ENCODE data around the gene MRPS27.

Gene MRPS27

GRCh38 chr5:72319976-72320752 is at the start of gene MRPS27, which contains the start of gene PTCD2:
Gene MRPS27, minus strand, starts transcription at chr5:72320240. Its CDS starts 19 bp downstream, at chr5:72320221.
Gene PTCD2, plus strand, starts transcription at chr5:72320373. Its CDS starts 10 bp downstream, at chr5:72320383.
- DNase-seq: peak; percentile 91

GRCh38 chr5:72369711-72370110 is 49.7 kb upstream of the MRPS27 start:
- DNase-seq: no peak

- no peak for DNase-seq
These were observed 49.3 kb upstream of the MRPS27 start for GRCh38 chr5:72369301-72369700.

GRCh38 chr5:72368271-72368670 is 48.2 kb upstream of the MRPS27 start:
- no peak for DNase-seq

- peak; percentile 11 for DNase-seq
These were observed 46.4 kb upstream of the MRPS27 start for GRCh38 chr5:72366324-72366976.

GRCh38 chr5:72364951-72365350 is 44.9 kb upstream of the MRPS27 start:
- DNase-seq: no peak

GRCh38 chr5:72364171-72364570 is 44.1 kb upstream of the MRPS27 start:
- DNase-seq: no peak

GRCh38 chr5:72363166-72363802 is 43.2 kb upstream of the MRPS27 start:
- no peak for DNase-seq

- no peak for DNase-seq
These were observed 39.8 kb upstream of the MRPS27 start for GRCh38 chr5:72359886-72360285.

GRCh38 chr5:72358925-72359324 is 38.9 kb upstream of the MRPS27 start:
- no peak for DNase-seq

- DNase-seq: no peak
These were observed 36.3 kb upstream of the MRPS27 start for GRCh38 chr5:72356361-72356760.

- no peak for DNase-seq
These were observed 35.8 kb upstream of the MRPS27 start for GRCh38 chr5:72355706-72356299.

- no peak for DNase-seq
These were observed 33.0 kb upstream of the MRPS27 start for GRCh38 chr5:72353046-72353445.

GRCh38 chr5:72352616-72353015 is 32.6 kb upstream of the MRPS27 start:
- no peak for DNase-seq

- no peak for DNase-seq
These were observed 31.3 kb upstream of the MRPS27 start for GRCh38 chr5:72351376-72351775.

- no peak for DNase-seq
These were observed 27.8 kb upstream of the MRPS27 start for GRCh38 chr5:72347801-72348308.

- DNase-seq: no peak
These were observed 26.4 kb upstream of the MRPS27 start for GRCh38 chr5:72346398-72346797.

- no peak for DNase-seq
These were observed 18.7 kb upstream of the MRPS27 start for GRCh38 chr5:72338689-72339209.

GRCh38 chr5:72337159-72337558 is 17.1 kb upstream of the MRPS27 start:
- no peak for DNase-seq

GRCh38 chr5:72330712-72331111 is 10.7 kb upstream of the MRPS27 start:
- DNase-seq: no peak

- DNase-seq: no peak
These were observed 8.1 kb upstream of the MRPS27 start for GRCh38 chr5:72328172-72328571.

- peak; percentile 48 for DNase-seq
These were observed 6.2 kb upstream of the MRPS27 start for GRCh38 chr5:72326306-72326649.

Data from NCI-H524 treated with DMSO at 0.1 percent for 48 hours (cell line).